ENCODE data around the gene CCR1. TPM values are rescaled to one million over a fixed set of nuclear protein-coding genes. Genes with fewer than 3 reads are reported as not detected.
"Not testable (repeated sequence)": the region's sequence is repeated elsewhere in the genome, so short reads cannot be mapped to it uniquely, and the experiment has no call there.

Gene CCR1
- polyA plus RNA-seq, 4 donors: 0.45 to 3.6 (median 2.1) TPM

GRCh38 chr3:46218196-46218709 is 10.1 kb upstream of the CCR1 start:
- Histone ChIP-seq H3K4me3 (ENCODE audit: low read depth in 1 of 3, low read length in 3 of 3) (no peak overlapping the region), H3K27me3 (ENCODE audit: control insufficient read depth in 3 of 3, insufficient read depth in 3 of 3, low read length in 3 of 3) (peaks cover 0 to 5% (median 0%) of the 10 kb centered on the region in 3 donors), H3K4me1 (ENCODE audit: control insufficient read depth in 3 of 3, insufficient read depth in 2 of 3, low read depth in 1 of 3, low read length in 2 of 3) (peaks cover 0 to 2% (median 0%) of the 10 kb centered on the region in 3 donors), H3K36me3 (ENCODE audit: control insufficient read depth in 3 of 3, insufficient read depth in 2 of 3, low read depth in 1 of 3, low read length in 3 of 3) (no peaks in the 10 kb centered on the region), H3K27ac (ENCODE audit: low read depth in 1 of 3, low read length in 2 of 3) (no peak overlapping the region), H3K9me3 (ENCODE audit: control insufficient read depth in 2 of 2, insufficient read depth in 1 of 2, low read depth in 1 of 2, low read length in 1 of 2) (no peaks in the 10 kb centered on the region)
- 70 to 87% (median 86%) methylated on average over 2 of the region's 2 CpGs for WGBS, 3 donors
- no peak for DNase-seq
- FAIRE-seq: no peak

GRCh38 chr3:46215810-46216414 is 7.8 kb upstream of the CCR1 start:
- peaks cover 0 to 2% (median 0%) of the 10 kb centered on the region in 3 donors for H3K4me1 ChIP-seq (ENCODE audit: control insufficient read depth in 3 of 3, insufficient read depth in 2 of 3, low read depth in 1 of 3, low read length in 2 of 3)
- H3K27ac ChIP-seq (ENCODE audit: low read depth in 1 of 3, low read length in 2 of 3): no peak overlapping the region
- 15 to 50% (median 28%) methylated on average over 4 of the region's 4 CpGs for WGBS, 3 donors
- no peaks in the 10 kb centered on the region for H3K9me3 ChIP-seq (ENCODE audit: control insufficient read depth in 2 of 2, insufficient read depth in 1 of 2, low read depth in 1 of 2, low read length in 1 of 2)
- H3K27me3 ChIP-seq (ENCODE audit: control insufficient read depth in 3 of 3, insufficient read depth in 3 of 3, low read length in 3 of 3): peaks cover 0 to 5% (median 0%) of the 10 kb centered on the region in 3 donors
- H3K4me3 ChIP-seq (ENCODE audit: low read depth in 1 of 3, low read length in 3 of 3): no peak overlapping the region
- H3K36me3 ChIP-seq (ENCODE audit: control insufficient read depth in 3 of 3, insufficient read depth in 2 of 3, low read depth in 1 of 3, low read length in 3 of 3): no peaks in the 10 kb centered on the region
- DNase-seq: peak in 1 of 2 donors; percentile 19
- no peak for FAIRE-seq

GRCh38 chr3:46214751-46215352 is 6.7 kb upstream of the CCR1 start:
- no peak for FAIRE-seq
- peak; percentile 5 to 9 for DNase-seq
- Histone ChIP-seq H3K9me3 (ENCODE audit: control insufficient read depth in 2 of 2, insufficient read depth in 1 of 2, low read depth in 1 of 2, low read length in 1 of 2) (no peaks in the 10 kb centered on the region), H3K36me3 (ENCODE audit: control insufficient read depth in 3 of 3, insufficient read depth in 2 of 3, low read depth in 1 of 3, low read length in 3 of 3) (no peaks in the 10 kb centered on the region), H3K27me3 (ENCODE audit: control insufficient read depth in 3 of 3, insufficient read depth in 3 of 3, low read length in 3 of 3) (peaks cover 0 to 5% (median 0%) of the 10 kb centered on the region in 3 donors), H3K4me1 (ENCODE audit: control insufficient read depth in 3 of 3, insufficient read depth in 2 of 3, low read depth in 1 of 3, low read length in 2 of 3) (peaks cover 0 to 2% (median 0%) of the 10 kb centered on the region in 3 donors), H3K27ac (ENCODE audit: low read depth in 1 of 3, low read length in 2 of 3) (no peak overlapping the region), H3K4me3 (ENCODE audit: low read depth in 1 of 3, low read length in 3 of 3) (no peak overlapping the region)
- 27 to 84% (median 57%) methylated on average over 1 of the region's 1 CpG for WGBS, 3 donors

- Histone ChIP-seq H3K4me1 (ENCODE audit: control insufficient read depth in 3 of 3, insufficient read depth in 2 of 3, low read depth in 1 of 3, low read length in 2 of 3) (peaks cover 0 to 2% (median 0%) of the 10 kb centered on the region in 3 donors), H3K36me3 (ENCODE audit: control insufficient read depth in 3 of 3, insufficient read depth in 2 of 3, low read depth in 1 of 3, low read length in 3 of 3) (no peaks in the 10 kb centered on the region), H3K27ac (ENCODE audit: low read depth in 1 of 3, low read length in 2 of 3) (peak overlapping the region in 2 of 3 donors; percentile 30 to 46), H3K4me3 (ENCODE audit: low read depth in 1 of 3, low read length in 3 of 3) (no peak overlapping the region), H3K27me3 (ENCODE audit: control insufficient read depth in 3 of 3, insufficient read depth in 3 of 3, low read length in 3 of 3) (peaks cover 0 to 5% (median 0%) of the 10 kb centered on the region in 3 donors), H3K9me3 (ENCODE audit: control insufficient read depth in 2 of 2, insufficient read depth in 1 of 2, low read depth in 1 of 2, low read length in 1 of 2) (no peaks in the 10 kb centered on the region)
- no peak for FAIRE-seq
- 48 to 65% (median 61%) methylated on average over 4 of the region's 4 CpGs for WGBS, 3 donors
- peak in 1 of 2 donors; percentile 57 for DNase-seq
Observed at GRCh38 chr3:46213201-46213600, 5.1 kb upstream of the CCR1 start.

GRCh38 chr3:46212101-46212500 is 4.0 kb upstream of the CCR1 start:
- Histone ChIP-seq H3K4me1 (ENCODE audit: control insufficient read depth in 3 of 3, insufficient read depth in 2 of 3, low read depth in 1 of 3, low read length in 2 of 3) (peaks cover 0 to 2% (median 0%) of the 10 kb centered on the region in 3 donors), H3K36me3 (ENCODE audit: control insufficient read depth in 3 of 3, insufficient read depth in 2 of 3, low read depth in 1 of 3, low read length in 3 of 3) (no peaks in the 10 kb centered on the region), H3K27me3 (ENCODE audit: control insufficient read depth in 3 of 3, insufficient read depth in 3 of 3, low read length in 3 of 3) (peaks cover 0 to 5% (median 0%) of the 10 kb centered on the region in 3 donors), H3K4me3 (ENCODE audit: low read depth in 1 of 3, low read length in 3 of 3) (no peak overlapping the region), H3K9me3 (ENCODE audit: control insufficient read depth in 2 of 2, insufficient read depth in 1 of 2, low read depth in 1 of 2, low read length in 1 of 2) (no peaks in the 10 kb centered on the region), H3K27ac (ENCODE audit: low read depth in 1 of 3, low read length in 2 of 3) (no peak overlapping the region)
- DNase-seq: no peak
- 75 to 83% (median 80%) methylated on average over 6 of the region's 6 CpGs for WGBS, 3 donors
- FAIRE-seq: no peak

GRCh38 chr3:46209746-46210470 is 1.8 kb upstream of the CCR1 start:
- peak overlapping the region in 1 of 3 donors; percentile 5 for H3K27ac ChIP-seq (ENCODE audit: low read depth in 1 of 3, low read length in 2 of 3)
- no peak for FAIRE-seq
- H3K27me3 ChIP-seq (ENCODE audit: control insufficient read depth in 3 of 3, insufficient read depth in 3 of 3, low read length in 3 of 3): peaks cover 0 to 5% (median 0%) of the 10 kb centered on the region in 3 donors
- H3K36me3 ChIP-seq (ENCODE audit: control insufficient read depth in 3 of 3, insufficient read depth in 2 of 3, low read depth in 1 of 3, low read length in 3 of 3): no peaks in the 10 kb centered on the region
- no peaks in the 10 kb centered on the region for H3K9me3 ChIP-seq (ENCODE audit: control insufficient read depth in 2 of 2, insufficient read depth in 1 of 2, low read depth in 1 of 2, low read length in 1 of 2)
- DNase-seq: no peak
- 77 to 83% (median 82%) methylated on average over 3 of the region's 3 CpGs for WGBS, 3 donors
- no peak overlapping the region for H3K4me3 ChIP-seq (ENCODE audit: low read depth in 1 of 3, low read length in 3 of 3)
- no peaks in the 10 kb centered on the region for H3K4me1 ChIP-seq (ENCODE audit: control insufficient read depth in 3 of 3, insufficient read depth in 2 of 3, low read depth in 1 of 3, low read length in 2 of 3)

- Histone ChIP-seq H3K4me3 (ENCODE audit: low read depth in 1 of 3, low read length in 3 of 3) (no peak overlapping the region), H3K9me3 (ENCODE audit: control insufficient read depth in 2 of 2, insufficient read depth in 1 of 2, low read depth in 1 of 2, low read length in 1 of 2) (no peaks in the 10 kb centered on the region), H3K36me3 (ENCODE audit: control insufficient read depth in 3 of 3, insufficient read depth in 2 of 3, low read depth in 1 of 3, low read length in 3 of 3) (no peaks in the 10 kb centered on the region), H3K27me3 (ENCODE audit: control insufficient read depth in 3 of 3, insufficient read depth in 3 of 3, low read length in 3 of 3) (peaks cover 0 to under 1% (median 0%) of the 10 kb centered on the region in 3 donors), H3K27ac (ENCODE audit: low read depth in 1 of 3, low read length in 2 of 3) (no peak overlapping the region), H3K4me1 (ENCODE audit: control insufficient read depth in 3 of 3, insufficient read depth in 2 of 3, low read depth in 1 of 3, low read length in 2 of 3) (no peaks in the 10 kb centered on the region)
- 47 to 59% (median 48%) methylated on average over 2 of the region's 2 CpGs for WGBS, 3 donors
- FAIRE-seq (no peak), DNase-seq (no peak)
Observed at GRCh38 chr3:46209053-46209452, 940 bp upstream of the CCR1 start.

GRCh38 chr3:46207514-46207913 is 599 bp downstream of the CCR1 start:
- H3K4me3 ChIP-seq (ENCODE audit: low read depth in 1 of 3, low read length in 3 of 3): peak overlapping the region in 1 of 3 donors; percentile 21
- FAIRE-seq; H3K27me3 ChIP-seq (ENCODE audit: control insufficient read depth in 3 of 3, insufficient read depth in 3 of 3, low read length in 3 of 3); H3K4me1 ChIP-seq (ENCODE audit: control insufficient read depth in 3 of 3, insufficient read depth in 2 of 3, low read depth in 1 of 3, low read length in 2 of 3); H3K36me3 ChIP-seq (ENCODE audit: control insufficient read depth in 3 of 3, insufficient read depth in 2 of 3, low read depth in 1 of 3, low read length in 3 of 3); H3K9me3 ChIP-seq (ENCODE audit: control insufficient read depth in 2 of 2, insufficient read depth in 1 of 2, low read depth in 1 of 2, low read length in 1 of 2); DNase-seq: not testable (repeated sequence)
- peak overlapping the region in 1 of 3 donors; percentile 34 for H3K27ac ChIP-seq (ENCODE audit: low read depth in 1 of 3, low read length in 2 of 3)
- WGBS, 3 donors: 78 to 95% (median 83%) methylated on average over 6 of the region's 6 CpGs
